HL-60 (cell line): ENCODE results near the gene ATL2.

ENCODE experiments used
- DNase-seq, 2 experiments: peaks; one replicate each; pipeline ENCODE4 v3.0.0-alpha.2; 2010 to 2020; ENCODE audit warnings: low read depth in 1 of 2, low spot score in 1 of 2
- H3K27ac ChIP-seq: fragments of 250-450 bp; sonication (Bioruptor Pico); replicated peaks from 2 replicates; pipeline ENCODE4 v1.5.1; 2020; ENCODE audit warnings: mild to moderate bottlenecking, moderate library complexity
- H3K27me3 ChIP-seq: fragments of 250-450 bp; sonication (Bioruptor Pico); 2 replicates; pipeline ENCODE4 v1.5.1; 2021; ENCODE audit warnings: mild to moderate bottlenecking, moderate library complexity; ENCODE audit not compliant: insufficient read depth, poor library complexity, severe bottlenecking
- H3K4me3 ChIP-seq: replicated peaks from 2 replicates; pipeline ENCODE4 v1.5.1; 2011; ENCODE audit warnings: mild to moderate bottlenecking, control low read depth, low read length; ENCODE audit not compliant: insufficient read depth
- GABPA ChIP-seq: IDR thresholded peaks from 2 replicates; pipeline ENCODE4 v1.6.1; 2012; ENCODE audit warnings: low read depth
- POLR2AphosphoS5 ChIP-seq: IDR thresholded peaks from 2 replicates; pipeline ENCODE4 v1.6.1; 2012; ENCODE audit warnings: low read depth
- SPI1 ChIP-seq: IDR thresholded peaks from 2 replicates; pipeline ENCODE4 v1.6.1; 2012; ENCODE audit warnings: low read depth, mild to moderate bottlenecking, borderline replicate concordance
- TF ChIP-seq, protein P1 (sequence below): IDR thresholded peaks from one replicate; pipeline ENCODE4 v1.5.1; 2011; ENCODE audit warnings: low read length, control low read depth, inconsistent platforms; ENCODE audit not compliant: insufficient read depth
- TF ChIP-seq, protein P2 (sequence below): IDR thresholded peaks from 2 replicates; pipeline ENCODE4 v1.6.1; 2012; ENCODE audit warnings: low read depth; ENCODE audit not compliant: insufficient replicate concordance

Gene ATL2

DNA sequence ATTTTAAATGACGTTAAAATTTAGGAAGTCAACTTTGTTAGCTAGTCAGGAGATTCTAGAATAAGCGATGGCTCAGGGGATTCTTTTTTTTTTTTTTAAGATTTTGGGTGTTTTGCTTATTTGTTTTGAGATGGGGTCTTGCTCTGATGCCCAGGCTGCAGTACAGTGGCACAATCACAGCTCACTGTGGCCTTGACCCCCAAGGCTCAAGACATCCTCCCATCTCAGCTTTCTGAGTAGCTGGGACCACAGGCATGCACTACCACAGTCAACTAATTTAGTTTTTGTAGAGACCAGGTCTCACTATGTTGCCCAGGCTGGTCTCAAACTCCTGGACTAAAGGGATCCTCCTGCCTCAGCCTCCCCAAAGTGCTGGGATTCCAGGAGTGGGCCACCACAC is 16.9 kb downstream of the ATL2 start:
- H3K27ac ChIP-seq, result no peak overlapping the region

DNA sequence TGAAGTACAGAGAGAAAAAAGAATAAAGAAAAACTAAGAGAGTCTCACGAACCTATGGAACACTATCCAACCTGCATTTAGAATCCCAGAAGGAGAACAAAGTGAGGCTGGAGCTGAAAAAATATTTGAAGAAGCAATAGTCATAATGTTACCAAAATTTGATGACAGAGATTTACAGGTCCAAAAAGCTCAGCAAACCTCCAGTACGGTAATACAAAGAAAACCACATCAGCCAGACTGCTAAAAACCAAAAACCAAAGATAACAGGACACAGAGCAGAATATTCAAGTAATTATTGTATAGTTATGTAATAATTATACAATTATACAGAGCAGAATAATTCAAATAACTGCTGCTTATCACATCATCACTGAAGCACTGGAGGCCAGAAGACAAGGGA is 23.7 kb downstream of the ATL2 start:
- TF ChIP-seq, protein P1, sequence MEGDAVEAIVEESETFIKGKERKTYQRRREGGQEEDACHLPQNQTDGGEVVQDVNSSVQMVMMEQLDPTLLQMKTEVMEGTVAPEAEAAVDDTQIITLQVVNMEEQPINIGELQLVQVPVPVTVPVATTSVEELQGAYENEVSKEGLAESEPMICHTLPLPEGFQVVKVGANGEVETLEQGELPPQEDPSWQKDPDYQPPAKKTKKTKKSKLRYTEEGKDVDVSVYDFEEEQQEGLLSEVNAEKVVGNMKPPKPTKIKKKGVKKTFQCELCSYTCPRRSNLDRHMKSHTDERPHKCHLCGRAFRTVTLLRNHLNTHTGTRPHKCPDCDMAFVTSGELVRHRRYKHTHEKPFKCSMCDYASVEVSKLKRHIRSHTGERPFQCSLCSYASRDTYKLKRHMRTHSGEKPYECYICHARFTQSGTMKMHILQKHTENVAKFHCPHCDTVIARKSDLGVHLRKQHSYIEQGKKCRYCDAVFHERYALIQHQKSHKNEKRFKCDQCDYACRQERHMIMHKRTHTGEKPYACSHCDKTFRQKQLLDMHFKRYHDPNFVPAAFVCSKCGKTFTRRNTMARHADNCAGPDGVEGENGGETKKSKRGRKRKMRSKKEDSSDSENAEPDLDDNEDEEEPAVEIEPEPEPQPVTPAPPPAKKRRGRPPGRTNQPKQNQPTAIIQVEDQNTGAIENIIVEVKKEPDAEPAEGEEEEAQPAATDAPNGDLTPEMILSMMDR, result no peak
- TF ChIP-seq SPI1, result no peak
- no peak for TF ChIP-seq POLR2AphosphoS5
- TF ChIP-seq, protein P2, sequence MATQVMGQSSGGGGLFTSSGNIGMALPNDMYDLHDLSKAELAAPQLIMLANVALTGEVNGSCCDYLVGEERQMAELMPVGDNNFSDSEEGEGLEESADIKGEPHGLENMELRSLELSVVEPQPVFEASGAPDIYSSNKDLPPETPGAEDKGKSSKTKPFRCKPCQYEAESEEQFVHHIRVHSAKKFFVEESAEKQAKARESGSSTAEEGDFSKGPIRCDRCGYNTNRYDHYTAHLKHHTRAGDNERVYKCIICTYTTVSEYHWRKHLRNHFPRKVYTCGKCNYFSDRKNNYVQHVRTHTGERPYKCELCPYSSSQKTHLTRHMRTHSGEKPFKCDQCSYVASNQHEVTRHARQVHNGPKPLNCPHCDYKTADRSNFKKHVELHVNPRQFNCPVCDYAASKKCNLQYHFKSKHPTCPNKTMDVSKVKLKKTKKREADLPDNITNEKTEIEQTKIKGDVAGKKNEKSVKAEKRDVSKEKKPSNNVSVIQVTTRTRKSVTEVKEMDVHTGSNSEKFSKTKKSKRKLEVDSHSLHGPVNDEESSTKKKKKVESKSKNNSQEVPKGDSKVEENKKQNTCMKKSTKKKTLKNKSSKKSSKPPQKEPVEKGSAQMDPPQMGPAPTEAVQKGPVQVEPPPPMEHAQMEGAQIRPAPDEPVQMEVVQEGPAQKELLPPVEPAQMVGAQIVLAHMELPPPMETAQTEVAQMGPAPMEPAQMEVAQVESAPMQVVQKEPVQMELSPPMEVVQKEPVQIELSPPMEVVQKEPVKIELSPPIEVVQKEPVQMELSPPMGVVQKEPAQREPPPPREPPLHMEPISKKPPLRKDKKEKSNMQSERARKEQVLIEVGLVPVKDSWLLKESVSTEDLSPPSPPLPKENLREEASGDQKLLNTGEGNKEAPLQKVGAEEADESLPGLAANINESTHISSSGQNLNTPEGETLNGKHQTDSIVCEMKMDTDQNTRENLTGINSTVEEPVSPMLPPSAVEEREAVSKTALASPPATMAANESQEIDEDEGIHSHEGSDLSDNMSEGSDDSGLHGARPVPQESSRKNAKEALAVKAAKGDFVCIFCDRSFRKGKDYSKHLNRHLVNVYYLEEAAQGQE, result no peak
- TF ChIP-seq GABPA, result no peak
- H3K27me3 ChIP-seq, result no peaks in the 10 kb centered on the region
- H3K27ac ChIP-seq, result no peak overlapping the region

More for the DNA sequence above, 16.9 kb downstream of the ATL2 start:
- H3K4me3 ChIP-seq, result no peak overlapping the region
- TF ChIP-seq GABPA, result no peak
- DNase-seq, result no peak
- H3K27me3 ChIP-seq, result no peaks in the 10 kb centered on the region

DNA sequence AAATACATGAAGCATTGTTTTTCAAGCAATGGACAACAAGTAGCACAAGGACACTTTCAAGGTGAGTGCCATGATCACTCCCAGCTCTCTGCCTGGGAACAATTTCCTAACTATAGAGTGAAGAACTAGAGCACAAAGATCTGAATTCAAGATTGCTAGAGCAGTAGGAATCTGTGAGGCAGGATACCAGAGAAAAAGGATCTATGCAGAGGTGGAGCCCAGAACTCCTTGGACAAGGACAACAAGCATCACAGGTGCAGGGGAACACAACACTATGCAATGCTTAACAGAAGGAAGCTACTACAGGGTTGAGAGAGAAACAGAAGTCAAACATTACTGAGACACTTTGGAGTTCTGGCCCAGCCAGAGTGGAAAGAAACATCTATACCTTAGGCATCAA is 24.7 kb downstream of the ATL2 start:
- TF ChIP-seq SPI1 (no peak), POLR2AphosphoS5 (no peak), GABPA (no peak)
- TF ChIP-seq, protein P1, result no peak
- TF ChIP-seq, protein P2, result no peak
- Histone ChIP-seq H3K27ac (no peak overlapping the region), H3K4me3 (no peak overlapping the region), H3K27me3 (no peaks in the 10 kb centered on the region)
- DNase-seq, result no peak

More for the DNA sequence above, 23.7 kb downstream of the ATL2 start:
- no peak for DNase-seq
- no peak overlapping the region for H3K4me3 ChIP-seq

DNA sequence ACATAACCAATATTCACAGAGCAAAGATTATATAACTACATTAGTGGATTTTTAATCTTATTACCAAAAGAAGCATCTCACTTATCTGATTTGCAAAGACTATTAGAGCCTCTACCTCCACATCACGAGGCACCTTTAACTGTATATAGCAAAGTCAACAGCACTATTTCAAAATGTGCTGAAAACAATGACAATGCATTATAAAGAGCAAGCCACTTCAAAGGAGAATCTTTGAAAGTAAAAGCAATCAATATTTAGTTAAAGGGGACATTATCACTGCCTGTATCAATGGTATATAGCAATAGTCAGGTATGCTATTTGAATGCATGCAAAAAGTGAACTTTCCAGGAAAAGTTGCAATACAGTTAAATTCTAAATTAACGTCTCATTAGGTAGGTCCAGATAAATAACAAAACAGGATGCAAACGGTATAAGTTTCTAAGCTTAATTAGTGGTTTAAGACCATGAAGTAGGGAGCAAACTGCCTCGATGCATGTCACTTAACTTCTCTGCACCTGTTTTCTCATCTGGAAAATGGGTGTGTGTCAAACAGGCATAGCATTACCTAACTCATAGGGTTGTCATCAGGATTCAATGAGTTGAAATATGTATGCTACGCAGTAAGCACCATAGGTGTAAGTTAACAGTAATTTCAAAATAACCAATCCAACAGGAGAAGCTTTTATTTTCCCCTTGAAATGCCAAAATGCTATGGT is 31.6 kb downstream of the ATL2 start:
- no peaks in the 10 kb centered on the region for H3K27me3 ChIP-seq
- TF ChIP-seq, protein P2, result no peak
- TF ChIP-seq, protein P1, result no peak
- TF ChIP-seq SPI1 (no peak), POLR2AphosphoS5 (no peak), GABPA (no peak)
- H3K4me3 ChIP-seq, result no peak overlapping the region
- no peak overlapping the region for H3K27ac ChIP-seq
- no peak for DNase-seq
